Ishikawa (cell line): ENCODE measurements around the gene SDHAF4.

Experiments
- CREB1 ChIP-seq: IDR thresholded peaks from 2 replicates; pipeline ENCODE4 v1.6.1; 2012; ENCODE audit warnings: low read depth
- EP300 ChIP-seq: IDR thresholded peaks from 2 replicates; pipeline ENCODE4 v1.6.1; 2012; ENCODE audit warnings: borderline replicate concordance
- FOXM1 ChIP-seq: IDR thresholded peaks from 2 replicates; pipeline ENCODE4 v1.6.1; 2012; ENCODE audit warnings: low read depth, borderline replicate concordance
- RAD21 ChIP-seq: IDR thresholded peaks from 2 replicates; pipeline ENCODE4 v1.6.1; 2012; ENCODE audit warnings: low read depth
- ZBTB7A ChIP-seq: IDR thresholded peaks from 2 replicates; pipeline ENCODE4 v1.6.1; 2012; ENCODE audit warnings: low read depth
- TF ChIP-seq, protein P1 (sequence below): IDR thresholded peaks from 2 replicates; pipeline ENCODE4 v1.6.1; 2012; ENCODE audit warnings: low read depth, mild to moderate bottlenecking

DNA sequence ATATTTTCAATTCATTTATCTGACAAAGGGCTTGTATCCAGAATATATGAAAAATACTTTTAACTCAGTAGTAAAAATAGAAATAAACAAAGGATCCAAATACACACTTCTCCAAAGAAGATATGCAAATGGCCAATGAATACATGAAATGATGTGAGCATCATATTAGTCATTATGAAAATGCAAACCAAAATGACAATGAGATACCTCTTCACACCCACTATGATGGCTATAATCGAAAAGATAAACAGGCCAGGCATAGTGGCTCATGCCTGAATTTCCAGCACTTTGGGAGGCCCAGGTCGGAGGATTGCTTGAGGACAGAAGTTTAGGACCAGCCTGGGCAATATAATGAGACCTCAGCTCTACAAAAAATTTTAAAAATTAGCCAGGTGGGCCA is 67.1 kb downstream of the SDHAF4 start:
- no peak for TF ChIP-seq CREB1
- no peak for TF ChIP-seq ZBTB7A
- no peak for TF ChIP-seq FOXM1
- TF ChIP-seq EP300 = no peak
- TF ChIP-seq, protein P1, sequence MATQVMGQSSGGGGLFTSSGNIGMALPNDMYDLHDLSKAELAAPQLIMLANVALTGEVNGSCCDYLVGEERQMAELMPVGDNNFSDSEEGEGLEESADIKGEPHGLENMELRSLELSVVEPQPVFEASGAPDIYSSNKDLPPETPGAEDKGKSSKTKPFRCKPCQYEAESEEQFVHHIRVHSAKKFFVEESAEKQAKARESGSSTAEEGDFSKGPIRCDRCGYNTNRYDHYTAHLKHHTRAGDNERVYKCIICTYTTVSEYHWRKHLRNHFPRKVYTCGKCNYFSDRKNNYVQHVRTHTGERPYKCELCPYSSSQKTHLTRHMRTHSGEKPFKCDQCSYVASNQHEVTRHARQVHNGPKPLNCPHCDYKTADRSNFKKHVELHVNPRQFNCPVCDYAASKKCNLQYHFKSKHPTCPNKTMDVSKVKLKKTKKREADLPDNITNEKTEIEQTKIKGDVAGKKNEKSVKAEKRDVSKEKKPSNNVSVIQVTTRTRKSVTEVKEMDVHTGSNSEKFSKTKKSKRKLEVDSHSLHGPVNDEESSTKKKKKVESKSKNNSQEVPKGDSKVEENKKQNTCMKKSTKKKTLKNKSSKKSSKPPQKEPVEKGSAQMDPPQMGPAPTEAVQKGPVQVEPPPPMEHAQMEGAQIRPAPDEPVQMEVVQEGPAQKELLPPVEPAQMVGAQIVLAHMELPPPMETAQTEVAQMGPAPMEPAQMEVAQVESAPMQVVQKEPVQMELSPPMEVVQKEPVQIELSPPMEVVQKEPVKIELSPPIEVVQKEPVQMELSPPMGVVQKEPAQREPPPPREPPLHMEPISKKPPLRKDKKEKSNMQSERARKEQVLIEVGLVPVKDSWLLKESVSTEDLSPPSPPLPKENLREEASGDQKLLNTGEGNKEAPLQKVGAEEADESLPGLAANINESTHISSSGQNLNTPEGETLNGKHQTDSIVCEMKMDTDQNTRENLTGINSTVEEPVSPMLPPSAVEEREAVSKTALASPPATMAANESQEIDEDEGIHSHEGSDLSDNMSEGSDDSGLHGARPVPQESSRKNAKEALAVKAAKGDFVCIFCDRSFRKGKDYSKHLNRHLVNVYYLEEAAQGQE = no peak
- no peak for TF ChIP-seq RAD21
